GM21447 (cell line): ENCODE data around the gene FXYD4.

Experiments used
- ATAC-seq: cut with Tn5 transposase; IDR thresholded peaks from one replicate; pipeline ENCODE4 v1.9.1; 2021; ENCODE audit not compliant: unreplicated experiment

FXYD4 gene

DNA sequence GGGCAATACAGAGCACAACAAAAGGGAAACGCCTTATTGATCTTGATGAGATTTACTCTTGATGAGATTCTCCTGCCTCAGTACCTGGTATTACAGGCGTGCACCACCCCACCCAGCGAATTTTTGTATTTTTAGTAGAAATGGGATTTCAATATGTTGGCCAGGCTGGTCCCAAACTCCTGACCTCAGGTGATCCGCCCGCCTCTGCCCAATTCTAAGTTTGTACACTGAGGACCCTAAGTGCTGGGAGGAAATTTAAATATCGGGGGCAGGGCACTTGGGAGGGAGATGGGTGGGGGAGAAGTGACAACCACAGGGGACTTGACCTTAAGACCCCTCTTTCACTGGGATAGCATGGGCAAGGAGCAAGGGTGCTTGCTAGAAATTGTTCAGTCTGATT lies 23.4 kb downstream of the FXYD4 start:
- ATAC-seq: no peak

GRCh38 chr10:43395571-43396060 lies 24.2 kb downstream of the FXYD4 start:
- no peak for ATAC-seq

GRCh38 chr10:43396061-43396927 lies 24.9 kb downstream of the FXYD4 start:
- ATAC-seq: peak; percentile 47

- peak; percentile 82 for ATAC-seq
Observed at GRCh38 chr10:43396928-43397624, 25.6 kb downstream of the FXYD4 start.

DNA sequence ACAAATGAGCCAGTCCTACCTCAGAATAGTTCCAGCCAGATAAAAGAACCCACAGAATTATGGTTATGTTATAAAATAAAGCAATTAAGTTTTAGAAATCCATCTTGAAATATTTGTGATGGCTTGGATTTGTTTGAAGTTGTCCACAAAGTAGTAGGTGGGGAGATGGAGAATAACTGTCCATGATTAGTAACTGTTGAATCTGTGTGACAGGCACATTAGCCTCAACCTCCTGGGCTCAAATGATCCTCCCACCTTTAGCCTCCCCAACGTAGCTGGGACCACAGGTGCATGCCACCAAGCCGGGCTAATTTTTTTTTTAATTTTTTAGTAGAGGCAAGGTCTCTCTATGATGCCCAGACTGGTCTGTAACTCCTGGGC lies 27.5 kb downstream of the FXYD4 start:
- no peak for ATAC-seq

GRCh38 chr10:43399320-43400310 lies 28.2 kb downstream of the FXYD4 start:
- ATAC-seq: no peak

DNA sequence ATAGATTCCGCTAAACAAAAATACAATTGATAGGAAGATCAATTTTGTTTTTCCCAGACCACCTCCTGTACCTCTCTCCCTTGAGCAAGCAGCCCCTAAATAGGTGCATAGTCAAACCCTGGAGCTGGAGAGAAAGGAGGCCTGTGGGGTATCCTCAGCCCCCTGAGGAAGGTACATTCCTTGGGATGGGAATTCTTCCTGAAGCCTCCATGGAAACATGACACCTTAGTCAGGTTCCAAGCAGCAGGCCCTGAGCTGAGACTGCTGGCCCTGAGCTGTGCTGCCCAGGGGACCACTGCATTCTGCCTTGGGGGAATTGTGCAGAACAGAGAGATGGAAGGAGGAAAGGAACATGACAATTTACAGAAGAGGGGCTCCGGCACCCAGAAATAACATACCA lies 30.2 kb downstream of the FXYD4 start:
- no peak for ATAC-seq

DNA sequence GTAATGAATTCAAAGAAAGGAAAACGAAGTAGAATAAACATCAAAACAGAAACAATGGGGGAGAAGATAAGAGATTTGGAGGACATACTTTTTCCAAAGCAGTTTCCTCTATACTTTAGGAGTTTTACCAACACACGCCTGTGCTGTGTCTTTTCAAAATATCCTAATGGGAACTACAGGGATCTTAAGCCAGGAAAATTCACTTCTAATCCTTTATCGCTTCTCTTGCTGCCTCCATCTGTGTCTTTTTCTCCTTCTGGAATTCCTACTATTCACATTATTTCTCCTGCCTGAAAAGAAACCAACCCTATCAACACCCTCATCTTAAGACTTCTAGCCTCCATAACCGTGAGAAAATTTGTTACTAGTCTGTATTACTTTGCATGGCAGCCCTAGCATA lies 30.7 kb downstream of the FXYD4 start:
- no peak for ATAC-seq

DNA sequence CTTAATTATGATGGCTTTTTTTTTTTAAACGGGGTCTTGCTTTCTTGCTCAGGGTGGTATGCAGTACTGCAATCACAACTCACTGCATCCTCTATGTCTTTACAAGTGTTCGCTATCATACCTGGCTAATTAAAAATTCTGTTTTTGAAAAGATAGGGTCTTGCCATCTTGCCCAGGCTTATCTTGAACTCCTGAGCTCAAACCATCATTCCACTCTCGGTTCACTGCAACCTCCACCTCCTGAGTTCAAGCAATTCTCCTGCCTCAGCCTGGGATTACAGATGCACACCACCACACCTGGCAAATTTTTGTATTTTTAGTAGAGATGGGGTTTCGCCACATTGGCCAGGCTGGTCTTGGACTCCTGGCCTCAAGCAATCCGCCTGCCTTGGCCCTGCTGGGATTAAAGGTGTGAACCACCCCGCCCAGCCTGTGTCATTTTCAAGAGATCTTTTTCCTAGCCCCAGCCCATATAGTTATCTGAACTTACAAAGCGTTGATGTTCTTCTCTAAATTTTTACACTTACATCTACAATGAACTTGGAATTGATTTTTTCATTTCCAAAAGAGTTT lies 31.5 kb downstream of the FXYD4 start:
- ATAC-seq: no peak

- no peak for ATAC-seq
Observed at GRCh38 chr10:43403911-43404703, 32.7 kb downstream of the FXYD4 start.

DNA sequence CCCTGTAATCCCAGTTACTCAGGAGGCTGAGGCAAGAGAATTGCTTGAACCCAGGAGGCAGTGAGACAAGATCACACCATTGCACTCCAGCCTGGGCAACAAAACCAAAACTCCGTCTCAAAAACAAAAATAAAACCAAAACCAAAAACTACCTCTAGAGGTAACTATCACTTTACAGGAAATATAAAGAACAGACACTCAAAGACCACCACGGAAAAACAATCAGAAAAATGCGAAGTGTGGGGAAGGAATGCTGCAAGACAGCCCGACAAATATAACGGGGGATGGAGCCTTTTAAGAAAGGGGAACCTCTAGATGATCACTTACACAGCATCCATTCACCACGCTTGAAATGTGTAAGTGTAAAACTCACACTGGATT lies 33.3 kb downstream of the FXYD4 start:
- peak; percentile 10 for ATAC-seq

- peak; percentile 19 for ATAC-seq
Observed at GRCh38 chr10:43407148-43407575, 35.7 kb downstream of the FXYD4 start.

DNA sequence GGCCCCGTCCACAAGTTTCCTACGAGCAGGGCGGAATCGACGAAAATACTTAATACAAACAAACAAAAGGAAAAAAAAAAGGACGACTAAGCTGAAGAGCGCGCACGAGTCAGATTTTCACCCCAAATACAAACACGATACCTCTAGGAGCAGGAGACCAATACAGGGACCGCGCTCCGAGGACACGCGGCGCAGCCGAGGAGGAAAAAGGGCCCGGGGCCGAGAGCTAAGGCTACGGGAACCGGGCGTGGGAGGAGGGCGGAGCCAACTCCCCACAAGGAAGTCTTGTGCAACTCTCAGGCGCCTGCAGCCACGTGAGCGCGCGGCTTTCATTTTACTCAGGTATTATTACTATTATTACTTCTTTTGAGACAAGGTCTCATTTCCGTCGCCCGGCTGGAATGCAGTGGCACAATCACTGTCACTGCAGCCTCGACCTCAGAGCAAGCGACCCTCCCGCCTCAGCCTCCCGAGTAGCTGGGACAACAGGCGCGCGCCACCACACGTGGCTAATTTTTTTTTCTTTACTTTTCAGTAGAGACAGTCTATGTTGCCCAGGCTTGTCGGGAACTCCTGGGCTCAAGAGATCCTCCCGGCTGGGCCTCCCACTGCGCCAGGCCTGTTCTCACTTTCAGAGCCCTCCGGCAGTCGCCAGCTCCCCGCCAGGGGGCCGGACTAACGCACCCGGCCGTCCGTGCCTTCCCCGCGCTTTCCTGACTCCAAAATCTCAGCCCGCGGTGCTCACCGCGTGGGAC lies 36.3 kb downstream of the FXYD4 start:
- ATAC-seq: peak; percentile 38

GRCh38 chr10:43408331-43408709 lies 36.9 kb downstream of the FXYD4 start:
- ATAC-seq: peak; percentile 1

GRCh38 chr10:43408710-43409384 lies 37.4 kb downstream of the FXYD4 start, which contains the start of gene HNRNPF:
Gene HNRNPF (minus strand): TSS chr10:43409186. CDS start chr10:43387884, 21,302 bp downstream.
- ATAC-seq: peak; percentile 59

DNA sequence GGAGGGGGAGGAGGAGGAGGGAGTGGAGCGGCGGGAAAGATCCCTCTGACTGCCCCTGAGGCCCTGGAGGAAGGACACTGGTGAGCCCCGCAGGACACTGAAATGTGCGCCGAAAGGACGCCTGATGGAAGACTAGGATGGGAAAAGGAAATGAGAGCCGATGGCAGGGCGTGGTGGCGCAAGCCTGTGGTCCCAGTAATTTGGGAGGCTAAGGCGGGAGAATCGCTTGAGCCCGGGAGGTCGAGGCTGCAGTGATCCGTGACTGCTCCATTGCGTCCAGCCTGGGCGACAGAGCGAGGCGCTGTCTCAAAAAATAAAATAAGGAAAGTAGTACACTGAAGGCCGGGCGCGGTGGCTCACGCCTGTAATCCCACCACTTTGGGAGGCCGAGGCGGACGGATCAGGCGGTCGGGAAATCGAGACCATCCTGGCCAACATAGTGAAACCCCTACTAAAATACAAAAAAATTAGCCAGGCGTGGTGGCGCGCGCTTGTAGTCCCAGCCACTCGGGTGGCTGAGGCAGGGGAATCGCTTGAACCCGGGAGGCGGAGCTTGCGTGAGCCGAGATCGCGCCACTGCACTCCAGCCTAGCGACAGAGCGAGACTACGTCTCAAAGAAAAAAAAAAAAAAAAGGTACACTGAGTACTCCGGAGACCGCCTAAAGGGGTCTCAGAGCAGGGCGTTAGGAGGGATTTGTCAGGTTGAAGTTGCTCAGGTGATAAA lies 38.1 kb downstream of the FXYD4 start:
- no peak for ATAC-seq

GRCh38 chr10:43410345-43410744 lies 38.9 kb downstream of the FXYD4 start:
- no peak for ATAC-seq

- ATAC-seq: no peak
Observed at GRCh38 chr10:43411536-43411935, 40.1 kb downstream of the FXYD4 start.
